ENCODE measurements around the gene PRKD3.

PRKD3 gene

GRCh38 chr2:37324786-37325624 lies at the start of gene PRKD3:
Gene PRKD3, minus strand, starts transcription at chr2:37324833. Its CDS starts 8,309 bp downstream, at chr2:37316524.
- peak; percentile 79 for DNase-seq
- Histone ChIP-seq H3K4me1 (ENCODE audit: insufficient read depth, low read length) (peaks cover 38% of the 10 kb centered on the region), H3K9me3 (ENCODE audit: insufficient read depth, low read length, severe bottlenecking) (no peaks in the 10 kb centered on the region), H3K4me2 (ENCODE audit: insufficient read depth, low read length) (peak within 1 kb of the TSS; percentile 75), H3K36me3 (ENCODE audit: insufficient read depth, low read length) (no peaks in the 10 kb centered on the region), H3K27me3 (ENCODE audit: insufficient read depth, low read length, poor library complexity) (peaks cover 27% of the 10 kb centered on the region), H4K20me1 (ENCODE audit: insufficient read depth, low read length) (peaks cover 12% of the 10 kb centered on the region; the same call in 1 of the 2 replicates), H3K79me2 (ENCODE audit: insufficient read depth, low read length) (peaks cover 42% of the 10 kb centered on the region), H3K9ac (ENCODE audit: low read depth, low read length) (peak within 1 kb of the TSS; percentile 65), H3K27ac (ENCODE audit: low read length) (peak within 1 kb of the TSS; percentile 55), H2AFZ (ENCODE audit: low read depth, low read length) (peak within 1 kb of the TSS; percentile 92), H3K4me3 (ENCODE audit: low read depth in 1 of 2, low read length in 2 of 2) (peak within 1 kb of the TSS; percentile 59 to 63)
- ATAC-seq (ENCODE audit: insufficient read depth, low read depth) = peak; percentile 78
- TF ChIP-seq EZH2 (IDR thresholded peaks at IDR 0.05; ENCODE audit: borderline replicate concordance, low read depth, low read length, severe bottlenecking) (peak; percentile 86), CTCF (IDR thresholded peaks at IDR 0.05; ENCODE audit: borderline replicate concordance, extremely low read depth, low read length, poor library complexity, severe bottlenecking) (no peak)

- peaks cover 11% of the 10 kb centered on the region for H3K4me1 ChIP-seq (ENCODE audit: insufficient read depth, low read length)
These were observed 47.4 kb upstream of the PRKD3 start for GRCh38 chr2:37372000-37372399.

GRCh38 chr2:37370666-37371065 lies 46.0 kb upstream of the PRKD3 start:
- Histone ChIP-seq H3K4me1 (ENCODE audit: insufficient read depth, low read length) (no peaks in the 10 kb centered on the region), H3K9ac (ENCODE audit: low read depth, low read length) (no peak overlapping the region), H3K36me3 (ENCODE audit: insufficient read depth, low read length) (no peaks in the 10 kb centered on the region), H4K20me1 (ENCODE audit: insufficient read depth, low read length) (no peaks in the 10 kb centered on the region), H3K79me2 (ENCODE audit: insufficient read depth, low read length) (no peaks in the 10 kb centered on the region), H3K4me2 (ENCODE audit: insufficient read depth, low read length) (no peak overlapping the region), H3K27me3 (ENCODE audit: insufficient read depth, low read length, poor library complexity) (peaks cover 21% of the 10 kb centered on the region), H3K4me3 (ENCODE audit: low read depth in 1 of 2, low read length in 2 of 2) (no peak overlapping the region), H2AFZ (ENCODE audit: low read depth, low read length) (no peak overlapping the region), H3K27ac (ENCODE audit: low read length) (no peak overlapping the region), H3K9me3 (ENCODE audit: insufficient read depth, low read length, severe bottlenecking) (no peaks in the 10 kb centered on the region)
- DNase-seq (no peak), ATAC-seq (ENCODE audit: insufficient read depth, low read depth) (no peak)
- TF ChIP-seq EZH2 (IDR thresholded peaks at IDR 0.05; ENCODE audit: borderline replicate concordance, low read depth, low read length, severe bottlenecking) (no peak), CTCF (IDR thresholded peaks at IDR 0.05; ENCODE audit: borderline replicate concordance, extremely low read depth, low read length, poor library complexity, severe bottlenecking) (no peak)

More at GRCh38 chr2:37372000-37372399, 47.4 kb upstream of the PRKD3 start:
- H3K9ac ChIP-seq (ENCODE audit: low read depth, low read length) = no peak overlapping the region
- H3K4me3 ChIP-seq (ENCODE audit: low read depth in 1 of 2, low read length in 2 of 2) = no peak overlapping the region
- H3K27ac ChIP-seq (ENCODE audit: low read length) = no peak overlapping the region
- no peaks in the 10 kb centered on the region for H3K9me3 ChIP-seq (ENCODE audit: insufficient read depth, low read length, severe bottlenecking)
- no peaks in the 10 kb centered on the region for H3K79me2 ChIP-seq (ENCODE audit: insufficient read depth, low read length)
- TF ChIP-seq CTCF (IDR thresholded peaks at IDR 0.05; ENCODE audit: borderline replicate concordance, extremely low read depth, low read length, poor library complexity, severe bottlenecking) (no peak), EZH2 (IDR thresholded peaks at IDR 0.05; ENCODE audit: borderline replicate concordance, low read depth, low read length, severe bottlenecking) (no peak)
- H2AFZ ChIP-seq (ENCODE audit: low read depth, low read length) = no peak overlapping the region
- no peak overlapping the region for H3K4me2 ChIP-seq (ENCODE audit: insufficient read depth, low read length)
- H4K20me1 ChIP-seq (ENCODE audit: insufficient read depth, low read length) = no peaks in the 10 kb centered on the region
- H3K27me3 ChIP-seq (ENCODE audit: insufficient read depth, low read length, poor library complexity) = peaks cover 33% of the 10 kb centered on the region
- DNase-seq = no peak
- ATAC-seq (ENCODE audit: insufficient read depth, low read depth) = no peak
- no peaks in the 10 kb centered on the region for H3K36me3 ChIP-seq (ENCODE audit: insufficient read depth, low read length)

All from DND-41 (cell line).